K562 (cell line): ENCODE measurements around the gene CRHR1. TPM values are rescaled to one million over a fixed set of nuclear protein-coding genes. Genes with fewer than 3 reads are reported as not detected.

Experiments used
- CSDE1 ChIP-seq, 2 experiments: fragments of 450-650 bp; IDR thresholded peaks; 2 replicates each; pipeline ENCODE4 v1.6.1; 2016; ENCODE audit warnings: mild to moderate bottlenecking in 1 of 2
- DMBX1 ChIP-seq: fragments of 250-450 bp; sonication (Bioruptor Pico); IDR thresholded peaks from 2 replicates; pipeline ENCODE4 v1.8.0; 2022; ENCODE audit warnings: inconsistent platforms, mild to moderate bottlenecking, moderate library complexity, borderline replicate concordance
- FOXK2 ChIP-seq, 2 experiments: fragments of 450-650 bp; IDR thresholded peaks in 1 of 2; conservative IDR thresholded peaks in 1 of 2; 2 replicates each; pipeline ENCODE4 v1.6.1; 2016; ENCODE audit warnings: low read depth in 2 of 2, mild to moderate bottlenecking in 1 of 2
- POLR3G ChIP-seq: IDR thresholded peaks from 2 replicates; pipeline ENCODE4 v1.6.1; 2011; ENCODE audit not compliant: insufficient read length, insufficient replicate concordance; ENCODE audit errors: extremely low read depth
- PTRF ChIP-seq: fragments of 450-650 bp; IDR thresholded peaks from 2 replicates; pipeline ENCODE4 v1.6.1; 2016; ENCODE audit warnings: mild to moderate bottlenecking, missing genetic modification characterization, missing compliant biosample characterization
- REST ChIP-seq, 2 experiments: fragments of 450-650 bp; formaldehyde crosslinking in 1 of 2; IDR thresholded peaks; 2 replicates each; pipeline versions ENCODE4 v1.4.0 to v1.6.1; 2014 to 2020; ENCODE audit warnings: mild to moderate bottlenecking in 2 of 2, borderline replicate concordance in 1 of 2, low read depth in 1 of 2
- SMAD1 ChIP-seq: fragments of 150-350 bp; IDR thresholded peaks from 2 replicates; pipeline ENCODE4 v1.6.1; 2014; ENCODE audit warnings: low read length, low read depth; ENCODE audit not compliant: partially characterized antibody
- TGIF2 ChIP-seq: sonication (generic); formaldehyde crosslinking; IDR thresholded peaks from 2 replicates; pipeline ENCODE4 v1.8.1; 2022; ENCODE audit warnings: mild to moderate bottlenecking, missing genetic modification reagents, moderate library complexity
- ZBTB26 ChIP-seq: fragments of 450-650 bp; formaldehyde crosslinking; IDR thresholded peaks from 2 replicates; pipeline ENCODE4 v1.4.0; 2022; ENCODE audit warnings: missing genetic modification characterization
- ZNF197 ChIP-seq: fragments of 200-800 bp; sonication (Bioruptor generic); IDR thresholded peaks from 2 replicates; pipeline ENCODE4 v1.6.1; 2016; ENCODE audit warnings: low read depth, missing genetic modification characterization, missing compliant biosample characterization
- polyA plus RNA-seq, 8 experiments: library from polyadenylated mRNA; depleted of rRNA in 4 of 8; stranded (reverse) in 5 of 8; unstranded in 3 of 8; fragments of >200 nt; fragmentation: Nextera tagmentation in 2 of 8; fragmentation: Illumina TruSeq in 1 of 8; extraction: Ambion mirVana in 2 of 8; extraction: Trizol in 1 of 8; gene quantifications; 2 replicates each; pipeline versions ENCODE4 v1.2.1 to v1.2.3, GENCODE V29; 2011 to 2014; ENCODE audit warnings: inconsistent platforms in 1 of 8, missing spikeins in 1 of 8
- total RNA-seq, 7 experiments: library from RNA; depleted of rRNA in 6 of 7; stranded (reverse); fragments of >200 nt in 6 of 7; fragmentation: Illumina TruSeq in 2 of 7; extraction: Trizol in 2 of 7; gene quantifications; 2 replicates each; pipeline versions ENCODE4 v1.2.1 to v1.2.3, GENCODE V29; 2011 to 2021; ENCODE audit warnings: low replicate concordance in 1 of 7
- TF ChIP-seq, protein P1 (sequence below): fragments of 150-350 bp; IDR thresholded peaks from 2 replicates; pipeline ENCODE4 v1.6.1; 2014; ENCODE audit warnings: low read depth, mild to moderate bottlenecking, low read length, borderline replicate concordance

CRHR1 gene
- total and polyA plus RNA-seq, 9 of the 15 experiments (the other 6 are each of a cell fraction or from before 2014, with no cell fraction given), result 0.05 TPM; not detected in 8

DNA sequence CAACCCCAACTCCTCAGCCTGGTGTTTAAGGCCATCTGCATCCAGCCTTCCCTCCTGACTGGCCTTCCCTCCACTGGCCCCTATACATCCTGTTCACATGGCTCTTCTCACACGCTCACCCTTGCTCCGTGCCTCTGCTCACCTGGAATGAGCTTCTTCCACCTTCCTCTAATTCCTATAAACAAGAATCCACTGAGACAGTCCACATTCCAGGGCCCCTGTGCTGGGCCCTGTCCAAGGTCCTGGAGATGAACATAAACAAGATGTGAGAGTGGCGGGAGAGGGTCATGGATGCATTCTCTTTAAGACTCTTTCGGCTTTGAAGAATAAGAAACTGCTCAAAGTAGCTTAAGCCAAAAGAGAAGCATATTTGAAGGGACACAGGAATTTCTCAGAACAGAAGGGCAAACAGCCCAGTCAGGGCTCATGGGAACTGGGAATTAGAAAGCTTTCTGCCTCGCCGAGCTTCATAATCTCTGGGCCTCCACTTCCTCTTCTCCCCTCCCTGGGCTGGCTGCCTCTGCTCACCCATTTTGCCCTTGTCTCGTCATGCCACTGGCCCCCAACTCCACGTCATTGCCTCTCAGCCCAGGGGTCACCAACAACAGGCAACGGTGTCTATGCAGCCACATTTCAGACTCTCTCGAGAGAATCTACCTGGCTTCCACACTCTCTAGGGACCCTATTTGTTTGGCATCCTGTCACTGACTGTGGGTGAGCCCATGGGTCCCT, 74.0 kb downstream of the CRHR1 start (continued):
- TF ChIP-seq REST (IDR thresholded peaks at IDR 0.05; ENCODE audit: borderline replicate concordance) (peak; percentile 99), REST (CRISPR knock-in tag; IDR thresholded peaks at IDR 0.05; ENCODE audit: low read depth) (peak; percentile 95), TGIF2 (CRISPR knock-in tag) (no peak), CSDE1 (IDR thresholded peaks at IDR 0.05) (no peak), FOXK2 (conservative IDR thresholded peaks at IDR 0.05 in 1 of 2, IDR thresholded peaks at IDR 0.05 in 1 of 2; ENCODE audit: low read depth in 2 of 2) (peak; percentile 59 to 70; a peak in 3 of 4 replicates), ZNF197 (CRISPR knock-in tag) (no peak), POLR3G (no peak), DMBX1 (CRISPR knock-in tag) (no peak; the same call in 1 of the 2 replicates), ZBTB26 (no peak), PTRF (no peak), SMAD1 (no peak)
- TF ChIP-seq, protein P1, sequence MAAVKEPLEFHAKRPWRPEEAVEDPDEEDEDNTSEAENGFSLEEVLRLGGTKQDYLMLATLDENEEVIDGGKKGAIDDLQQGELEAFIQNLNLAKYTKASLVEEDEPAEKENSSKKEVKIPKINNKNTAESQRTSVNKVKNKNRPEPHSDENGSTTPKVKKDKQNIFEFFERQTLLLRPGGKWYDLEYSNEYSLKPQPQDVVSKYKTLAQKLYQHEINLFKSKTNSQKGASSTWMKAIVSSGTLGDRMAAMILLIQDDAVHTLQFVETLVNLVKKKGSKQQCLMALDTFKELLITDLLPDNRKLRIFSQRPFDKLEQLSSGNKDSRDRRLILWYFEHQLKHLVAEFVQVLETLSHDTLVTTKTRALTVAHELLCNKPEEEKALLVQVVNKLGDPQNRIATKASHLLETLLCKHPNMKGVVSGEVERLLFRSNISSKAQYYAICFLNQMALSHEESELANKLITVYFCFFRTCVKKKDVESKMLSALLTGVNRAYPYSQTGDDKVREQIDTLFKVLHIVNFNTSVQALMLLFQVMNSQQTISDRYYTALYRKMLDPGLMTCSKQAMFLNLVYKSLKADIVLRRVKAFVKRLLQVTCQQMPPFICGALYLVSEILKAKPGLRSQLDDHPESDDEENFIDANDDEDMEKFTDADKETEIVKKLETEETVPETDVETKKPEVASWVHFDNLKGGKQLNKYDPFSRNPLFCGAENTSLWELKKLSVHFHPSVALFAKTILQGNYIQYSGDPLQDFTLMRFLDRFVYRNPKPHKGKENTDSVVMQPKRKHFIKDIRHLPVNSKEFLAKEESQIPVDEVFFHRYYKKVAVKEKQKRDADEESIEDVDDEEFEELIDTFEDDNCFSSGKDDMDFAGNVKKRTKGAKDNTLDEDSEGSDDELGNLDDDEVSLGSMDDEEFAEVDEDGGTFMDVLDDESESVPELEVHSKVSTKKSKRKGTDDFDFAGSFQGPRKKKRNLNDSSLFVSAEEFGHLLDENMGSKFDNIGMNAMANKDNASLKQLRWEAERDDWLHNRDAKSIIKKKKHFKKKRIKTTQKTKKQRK, result no peak
